ENCODE data around the gene UVRAG.

DNA sequence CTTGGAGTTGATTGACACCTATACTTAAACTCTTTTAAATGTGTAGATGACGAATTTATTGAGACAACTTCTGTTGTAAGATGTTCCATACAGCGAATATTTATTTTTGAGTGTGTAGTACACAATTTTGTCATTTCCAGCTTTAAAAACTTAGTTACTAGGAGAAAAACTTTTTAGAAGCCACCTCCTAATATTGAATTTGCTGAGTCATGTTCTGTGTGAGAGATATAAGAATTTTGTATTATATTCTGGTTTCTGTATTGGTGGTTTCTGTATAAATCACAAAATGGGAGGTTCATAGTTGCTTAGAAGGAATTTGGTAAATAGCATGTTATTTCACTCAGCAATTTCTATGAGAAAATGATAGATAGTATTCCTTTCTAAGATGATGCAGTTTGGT, 220.0 kb downstream of the UVRAG start:
- TF ChIP-seq, protein P1, sequence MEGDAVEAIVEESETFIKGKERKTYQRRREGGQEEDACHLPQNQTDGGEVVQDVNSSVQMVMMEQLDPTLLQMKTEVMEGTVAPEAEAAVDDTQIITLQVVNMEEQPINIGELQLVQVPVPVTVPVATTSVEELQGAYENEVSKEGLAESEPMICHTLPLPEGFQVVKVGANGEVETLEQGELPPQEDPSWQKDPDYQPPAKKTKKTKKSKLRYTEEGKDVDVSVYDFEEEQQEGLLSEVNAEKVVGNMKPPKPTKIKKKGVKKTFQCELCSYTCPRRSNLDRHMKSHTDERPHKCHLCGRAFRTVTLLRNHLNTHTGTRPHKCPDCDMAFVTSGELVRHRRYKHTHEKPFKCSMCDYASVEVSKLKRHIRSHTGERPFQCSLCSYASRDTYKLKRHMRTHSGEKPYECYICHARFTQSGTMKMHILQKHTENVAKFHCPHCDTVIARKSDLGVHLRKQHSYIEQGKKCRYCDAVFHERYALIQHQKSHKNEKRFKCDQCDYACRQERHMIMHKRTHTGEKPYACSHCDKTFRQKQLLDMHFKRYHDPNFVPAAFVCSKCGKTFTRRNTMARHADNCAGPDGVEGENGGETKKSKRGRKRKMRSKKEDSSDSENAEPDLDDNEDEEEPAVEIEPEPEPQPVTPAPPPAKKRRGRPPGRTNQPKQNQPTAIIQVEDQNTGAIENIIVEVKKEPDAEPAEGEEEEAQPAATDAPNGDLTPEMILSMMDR (IDR thresholded peaks at IDR 0.05): no peak
- TF ChIP-seq POLR2A (IDR thresholded peaks at IDR 0.05) (no peak), POLR2AphosphoS5 (IDR thresholded peaks at IDR 0.05) (no peak)
